ENCODE measurements around the gene SMG1. TPM values are rescaled to one million over a fixed set of nuclear protein-coding genes. Genes with fewer than 3 reads are reported as not detected.

Gene SMG1
- total RNA-seq, 1 donor = 77.7 TPM

DNA sequence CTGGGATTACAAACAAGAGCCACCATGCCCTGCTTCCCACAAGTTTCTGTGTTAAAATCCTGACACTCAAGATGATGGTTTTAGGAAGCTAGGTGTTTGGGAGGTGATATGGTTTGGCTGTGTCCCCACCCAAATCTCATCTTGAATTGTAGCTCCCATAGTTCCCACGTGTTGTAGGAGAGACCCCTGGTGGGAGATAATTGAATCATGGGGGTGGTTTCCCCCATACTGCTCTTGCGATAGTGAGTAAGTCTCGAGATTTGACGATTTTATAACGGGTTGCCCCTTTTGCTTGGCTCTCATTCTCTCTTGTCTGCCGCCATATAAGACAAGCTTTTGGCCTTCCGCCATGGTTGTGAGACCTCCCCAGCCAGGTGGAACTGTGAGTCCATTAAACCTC is 17.2 kb upstream of the SMG1 start:
- TF ChIP-seq, protein P1, sequence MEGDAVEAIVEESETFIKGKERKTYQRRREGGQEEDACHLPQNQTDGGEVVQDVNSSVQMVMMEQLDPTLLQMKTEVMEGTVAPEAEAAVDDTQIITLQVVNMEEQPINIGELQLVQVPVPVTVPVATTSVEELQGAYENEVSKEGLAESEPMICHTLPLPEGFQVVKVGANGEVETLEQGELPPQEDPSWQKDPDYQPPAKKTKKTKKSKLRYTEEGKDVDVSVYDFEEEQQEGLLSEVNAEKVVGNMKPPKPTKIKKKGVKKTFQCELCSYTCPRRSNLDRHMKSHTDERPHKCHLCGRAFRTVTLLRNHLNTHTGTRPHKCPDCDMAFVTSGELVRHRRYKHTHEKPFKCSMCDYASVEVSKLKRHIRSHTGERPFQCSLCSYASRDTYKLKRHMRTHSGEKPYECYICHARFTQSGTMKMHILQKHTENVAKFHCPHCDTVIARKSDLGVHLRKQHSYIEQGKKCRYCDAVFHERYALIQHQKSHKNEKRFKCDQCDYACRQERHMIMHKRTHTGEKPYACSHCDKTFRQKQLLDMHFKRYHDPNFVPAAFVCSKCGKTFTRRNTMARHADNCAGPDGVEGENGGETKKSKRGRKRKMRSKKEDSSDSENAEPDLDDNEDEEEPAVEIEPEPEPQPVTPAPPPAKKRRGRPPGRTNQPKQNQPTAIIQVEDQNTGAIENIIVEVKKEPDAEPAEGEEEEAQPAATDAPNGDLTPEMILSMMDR (IDR thresholded peaks at IDR 0.05; ENCODE audit: insufficient read depth, low read length) = no peak
- no peak for DNase-seq (ENCODE audit: low read depth)
- H3K4me3 ChIP-seq (ENCODE audit: low read depth, low read length) = no peak overlapping the region

DNA sequence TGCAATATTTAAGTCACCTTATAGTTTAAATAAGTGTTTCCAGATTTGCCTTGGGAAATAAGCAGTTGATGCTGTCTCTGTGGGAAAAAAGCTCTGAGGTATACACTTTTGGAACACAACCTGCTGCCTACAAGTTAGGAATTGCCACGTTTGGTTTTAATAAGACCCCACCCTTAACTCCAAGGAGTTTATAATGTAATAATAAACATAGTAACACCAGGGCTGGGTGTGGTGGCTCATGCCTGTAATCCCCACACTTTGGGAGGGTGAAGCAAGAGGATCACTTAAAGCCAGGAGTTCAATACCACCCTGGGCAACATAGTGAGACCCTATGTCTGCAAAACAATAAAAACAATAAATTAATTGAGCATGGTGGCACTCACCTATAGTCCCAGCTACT is 15.9 kb upstream of the SMG1 start:
- TF ChIP-seq, protein P1 (IDR thresholded peaks at IDR 0.05; ENCODE audit: insufficient read depth, low read length) = no peak
- H3K4me3 ChIP-seq (ENCODE audit: low read depth, low read length) = no peak overlapping the region
- DNase-seq (ENCODE audit: low read depth) = no peak

DNA sequence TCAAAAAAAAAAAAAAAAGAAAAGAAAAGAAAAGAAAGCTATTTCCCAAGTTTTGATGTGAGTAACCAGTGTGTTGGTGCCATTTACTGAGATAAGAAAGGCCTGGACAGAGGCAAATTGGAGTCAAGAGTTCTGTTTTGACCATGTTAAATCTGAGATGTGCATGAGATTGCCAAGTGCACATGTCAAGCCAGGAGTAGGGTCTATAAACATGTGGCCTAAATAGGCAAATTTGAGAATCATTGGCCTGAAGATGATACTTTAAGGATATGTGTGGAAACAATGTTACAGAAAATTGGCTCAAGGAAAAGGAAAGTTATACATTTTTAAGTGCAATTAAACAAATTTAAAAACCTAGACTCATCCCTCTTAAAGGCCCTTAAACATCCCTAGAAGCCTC is 15.3 kb upstream of the SMG1 start:
- DNase-seq (ENCODE audit: low read depth) = no peak
- no peak overlapping the region for H3K4me3 ChIP-seq (ENCODE audit: low read depth, low read length)
- TF ChIP-seq, protein P1 (IDR thresholded peaks at IDR 0.05; ENCODE audit: insufficient read depth, low read length) = no peak

DNA sequence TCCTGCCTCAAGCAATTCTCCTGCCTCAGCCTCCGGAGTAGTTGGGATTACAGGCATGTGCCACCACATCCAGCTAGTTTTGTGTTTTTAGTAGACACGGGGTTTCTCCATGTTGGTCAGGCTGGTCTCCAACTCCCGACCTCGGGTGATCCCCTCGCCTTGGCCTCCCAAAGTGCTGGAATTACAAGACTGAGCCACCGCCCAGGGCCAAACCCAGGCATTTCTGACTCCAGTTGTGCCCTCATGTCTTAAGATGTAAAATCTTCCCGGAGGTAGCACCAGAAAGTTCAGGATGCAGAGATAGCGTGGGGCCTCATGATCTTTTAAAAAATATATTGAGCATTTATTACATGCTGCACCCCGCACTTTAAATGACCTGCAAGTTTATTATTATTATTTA is 12.8 kb upstream of the SMG1 start:
- DNase-seq (ENCODE audit: low read depth) = no peak
- no peak overlapping the region for H3K4me3 ChIP-seq (ENCODE audit: low read depth, low read length)
- TF ChIP-seq, protein P1 (IDR thresholded peaks at IDR 0.05; ENCODE audit: insufficient read depth, low read length) = no peak

DNA sequence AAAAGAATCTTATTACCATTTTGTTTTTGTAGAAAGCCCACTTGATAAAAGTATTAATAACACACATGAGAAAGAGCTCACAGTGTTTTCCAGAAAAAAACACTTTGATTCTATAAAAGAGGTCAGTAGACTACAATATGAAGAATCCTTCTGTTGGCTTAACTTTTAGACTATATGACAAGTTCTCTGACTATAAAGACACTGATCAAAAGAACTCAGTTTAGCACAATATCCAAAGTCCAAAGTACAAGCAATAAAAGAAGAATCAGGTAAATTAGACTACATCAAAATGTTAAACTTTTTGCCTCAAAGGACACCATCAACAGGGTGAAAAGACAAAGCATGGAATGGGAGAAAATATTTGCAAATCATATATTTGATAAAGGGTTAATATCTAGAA is 11.2 kb upstream of the SMG1 start:
- no peak overlapping the region for H3K4me3 ChIP-seq (ENCODE audit: low read depth, low read length)
- no peak for DNase-seq (ENCODE audit: low read depth)
- TF ChIP-seq, protein P1 (IDR thresholded peaks at IDR 0.05; ENCODE audit: insufficient read depth, low read length) = no peak

DNA sequence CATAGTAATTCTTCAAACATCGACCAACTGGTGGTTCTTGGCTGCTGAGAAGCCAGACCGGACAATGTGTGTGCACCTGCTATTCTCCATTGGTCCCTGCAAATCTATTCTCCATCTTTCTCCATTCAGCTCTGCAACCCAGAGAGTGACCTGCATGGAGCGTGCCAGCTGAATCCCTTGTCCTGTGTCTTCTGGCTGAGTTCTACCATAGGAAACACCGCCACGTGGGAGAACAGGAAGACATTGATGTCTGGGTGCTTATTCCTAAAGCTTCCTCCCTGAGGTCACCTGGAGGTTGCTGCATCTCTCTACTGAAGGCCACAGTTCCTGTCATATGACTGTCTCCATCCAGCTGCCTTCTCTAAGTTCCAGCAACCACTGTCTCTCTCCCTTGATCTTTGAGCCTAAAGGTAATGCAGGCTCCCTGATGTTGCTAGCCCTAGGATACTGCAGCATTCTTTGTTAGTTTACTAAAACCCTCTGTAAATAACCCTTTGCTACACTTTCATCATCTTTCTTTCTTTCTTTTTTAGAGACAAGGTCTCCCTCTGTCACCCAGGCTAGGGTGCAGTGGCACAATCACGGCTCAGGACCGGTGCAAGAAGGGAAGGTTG is 10.6 kb upstream of the SMG1 start:
- DNase-seq (ENCODE audit: low read depth) = no peak
- H3K4me3 ChIP-seq (ENCODE audit: low read depth, low read length) = no peak overlapping the region
- TF ChIP-seq, protein P1 (IDR thresholded peaks at IDR 0.05; ENCODE audit: insufficient read depth, low read length) = no peak

DNA sequence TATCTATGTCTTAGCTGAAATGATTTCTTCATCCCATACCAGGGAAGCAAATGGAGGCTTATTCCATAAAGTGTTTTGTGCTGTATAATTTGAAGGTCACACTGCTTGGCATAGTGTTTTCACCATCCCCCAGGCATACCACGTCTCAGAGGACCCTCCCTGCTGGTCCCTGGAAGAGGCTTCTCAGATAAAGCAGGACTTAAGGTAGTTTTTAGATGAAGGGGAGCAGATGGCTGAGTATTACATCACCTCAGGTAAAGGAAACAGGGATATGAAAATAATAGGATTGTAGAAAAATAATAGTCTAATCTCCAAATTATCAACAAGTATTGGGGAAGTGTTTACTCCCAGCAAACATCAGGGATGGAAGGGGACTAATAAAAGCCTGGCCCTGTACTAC is 7.3 kb upstream of the SMG1 start:
- DNase-seq (ENCODE audit: low read depth) = no peak
- TF ChIP-seq, protein P1 (IDR thresholded peaks at IDR 0.05; ENCODE audit: insufficient read depth, low read length) = no peak
- H3K4me3 ChIP-seq (ENCODE audit: low read depth, low read length) = no peak overlapping the region

All from fibroblast of the aortic adventitia (primary cell).